Natural killer cell (primary cell): ENCODE data around the gene AXIN2. TPM values are rescaled to one million over a fixed set of nuclear protein-coding genes. Genes with fewer than 3 reads are reported as not detected.

Experiments used
- ATAC-seq, 3 donors: fragments of 150-1000 bp in 2 of 3; fragments of 200-7000 bp in 1 of 3; cut with Tn5 transposase; 1 replicate in 1 of 3; 2 replicates in 2 of 3; pipeline ENCODE4 v1.10.0; 2021; ENCODE audit warnings: mild to moderate bottlenecking in 2 of 3, moderate library complexity in 2 of 3
- DNase-seq, 2 donors: peaks; one replicate each; pipeline versions ENCODE4 v3.0.0 to v3.0.0-alpha.2; 2013 to 2021; ENCODE audit warnings: mixed read lengths in 1 of 2
- H3K27ac ChIP-seq: one replicate; pipeline ENCODE4 v1.5.1; 2013; ENCODE audit warnings: mild to moderate bottlenecking, low read length
- H3K27me3 ChIP-seq: one replicate; pipeline ENCODE4 v1.6.1; 2013; ENCODE audit warnings: low read length; ENCODE audit not compliant: control insufficient read depth, insufficient read depth
- H3K36me3 ChIP-seq: one replicate; pipeline ENCODE4 v1.6.1; 2013; ENCODE audit warnings: low read length; ENCODE audit not compliant: control insufficient read depth, insufficient read depth
- H3K4me1 ChIP-seq: one replicate; pipeline ENCODE4 v1.6.1; 2013; ENCODE audit warnings: low read length; ENCODE audit not compliant: control insufficient read depth, insufficient read depth
- H3K4me3 ChIP-seq: one replicate; pipeline ENCODE4 v1.5.1; 2013; ENCODE audit warnings: low read length
- H3K9me3 ChIP-seq: one replicate; pipeline ENCODE4 v1.6.1; 2013; ENCODE audit warnings: low read length; ENCODE audit not compliant: control insufficient read depth, insufficient read depth
- H3K27ac Mint-ChIP-seq, 2 donors: one replicate each; pipeline ENCODE4 v1.8.0; 2022; ENCODE audit warnings: mild to moderate bottlenecking in 2 of 2, mixed read lengths in 2 of 2, moderate library complexity in 1 of 2
- H3K27me3 Mint-ChIP-seq, 2 donors: one replicate each; pipeline ENCODE4 v1.8.0; 2022; ENCODE audit warnings: low read depth in 2 of 2, mixed read lengths in 2 of 2
- H3K36me3 Mint-ChIP-seq: one replicate; pipeline ENCODE4 v1.8.0; 2022; ENCODE audit warnings: mixed read lengths
- H3K4me1 Mint-ChIP-seq, 2 donors: one replicate each; pipeline ENCODE4 v1.8.0; 2022; ENCODE audit warnings: mixed read lengths in 2 of 2
- H3K4me3 Mint-ChIP-seq: one replicate; pipeline ENCODE4 v1.8.0; 2022; ENCODE audit warnings: mild to moderate bottlenecking, moderate library complexity, mixed read lengths
- H3K9me3 Mint-ChIP-seq, 2 donors: one replicate each; pipeline ENCODE4 v1.8.0; 2022; ENCODE audit warnings: mixed read lengths in 2 of 2
- CTCF ChIP-seq: fragments of 200-600 bp; IDR thresholded peaks from one replicate; pipeline ENCODE4 v1.8.0; 2022; ENCODE audit warnings: antibody characterized with exemption
- WGBS: methylation state at CpG from one replicate; pipeline ENCODE4 v1.1.7; 2013; ENCODE audit warnings: missing lambda C conversion rate; ENCODE audit not compliant: insufficient coverage; 5-methylcytosine and 5-hydroxymethylcytosine counted together
- intact Hi-C: fragments of 100-400 bp; cut with micrococcal nuclease; formaldehyde crosslinking; loops from one replicate; pipeline ENCODE4 v1.14.2; 2022
- total RNA-seq, 4 donors: library from RNA; stranded (reverse); fragments of 120-200 nt in 1 of 4; gene quantifications; one replicate each; pipeline versions ENCODE4 v1.2.3 to v1.2.4, GENCODE V29; 2013 to 2022

The AXIN2 gene
- total RNA-seq, 3 donors from 2014 or later (not counting 1 experiment from before 2014, with no cell fraction given) = 1.3 to 4.1 (median 1.7) TPM

GRCh38 chr17:65548269-65548969 lies 13.0 kb downstream of the AXIN2 start:
- no peaks in the 10 kb centered on the region for H3K4me1 ChIP-seq
- Mint-ChIP-seq H3K36me3 (no peaks in the 10 kb centered on the region), H3K4me1 (no peaks in the 10 kb centered on the region), H3K4me3 (no peak overlapping the region), H3K9me3 (no peaks in the 10 kb centered on the region), H3K27me3 (peaks cover 0 to 3% of the 10 kb centered on the region in 2 donors), H3K27ac (no peak overlapping the region)
- H3K36me3 ChIP-seq = no peaks in the 10 kb centered on the region
- no peaks in the 10 kb centered on the region for H3K9me3 ChIP-seq
- ATAC-seq (no peak), DNase-seq (no peak)
- H3K4me3 ChIP-seq = no peak overlapping the region
- H3K27me3 ChIP-seq = no peaks in the 10 kb centered on the region
- no peak for TF ChIP-seq CTCF
- no peak overlapping the region for H3K27ac ChIP-seq
- 95% methylated on average over 6 of the region's 6 CpGs for WGBS
- intact Hi-C loops = no loop called here

GRCh38 chr17:65547253-65547670 lies 14.2 kb downstream of the AXIN2 start:
- H3K4me1 ChIP-seq = no peaks in the 10 kb centered on the region
- peaks cover 0 to 3% of the 10 kb centered on the region in 2 donors for H3K27me3 Mint-ChIP-seq
- 93% methylated on average over 5 of the region's 5 CpGs for WGBS
- DNase-seq (peak in 1 of 2 donors; percentile 45), ATAC-seq (no peak)
- H3K9me3 Mint-ChIP-seq = no peaks in the 10 kb centered on the region
- no peaks in the 10 kb centered on the region for H3K27me3 ChIP-seq
- intact Hi-C loops = no loop called here
- no peaks in the 10 kb centered on the region for H3K9me3 ChIP-seq
- no peak overlapping the region for H3K4me3 Mint-ChIP-seq
- no peak for TF ChIP-seq CTCF
- no peak overlapping the region for H3K27ac Mint-ChIP-seq
- no peaks in the 10 kb centered on the region for H3K36me3 Mint-ChIP-seq
- H3K4me1 Mint-ChIP-seq = no peaks in the 10 kb centered on the region
- H3K36me3 ChIP-seq = no peaks in the 10 kb centered on the region
- H3K27ac ChIP-seq = no peak overlapping the region
- H3K4me3 ChIP-seq = no peak overlapping the region

GRCh38 chr17:65546579-65546978 lies 14.9 kb downstream of the AXIN2 start:
- no peak overlapping the region for H3K27ac ChIP-seq
- ATAC-seq (no peak), DNase-seq (no peak)
- intact Hi-C loops = no loop called here
- no peak overlapping the region for H3K4me3 Mint-ChIP-seq
- no peak for TF ChIP-seq CTCF
- no peaks in the 10 kb centered on the region for H3K27me3 ChIP-seq
- no peaks in the 10 kb centered on the region for H3K9me3 ChIP-seq
- peaks cover 0 to 5% of the 10 kb centered on the region in 2 donors for H3K27me3 Mint-ChIP-seq
- no peaks in the 10 kb centered on the region for H3K4me1 Mint-ChIP-seq
- no peaks in the 10 kb centered on the region for H3K36me3 ChIP-seq
- H3K9me3 Mint-ChIP-seq = no peaks in the 10 kb centered on the region
- H3K4me1 ChIP-seq = no peaks in the 10 kb centered on the region
- H3K4me3 ChIP-seq = no peak overlapping the region
- H3K27ac Mint-ChIP-seq = no peak overlapping the region
- H3K36me3 Mint-ChIP-seq = no peaks in the 10 kb centered on the region
- WGBS = 88% methylated on average over 4 of the region's 4 CpGs
